Renal cortex interstitium (tissue), 15 donors: ENCODE results near the gene ITGAV. TPM values are rescaled to one million over a fixed set of nuclear protein-coding genes. Genes with fewer than 3 reads are reported as not detected.

Experiments used
- DNase-seq, 11 donors: peaks; one replicate each; pipeline ENCODE4 v3.0.0-alpha.2; 2013; ENCODE audit warnings: low read depth in 9 of 11, low spot score in 4 of 11; ENCODE audit errors: extremely low read depth in 1 of 11
- long read RNA-seq, 16 experiments: transcript quantifications; one replicate each; lab custom pipeline, GENCODE V29; 2026
- polyA plus RNA-seq, 3 donors: library from polyadenylated mRNA; unstranded; fragments of 120-200 nt; gene quantifications; one replicate each; pipeline ENCODE4 v1.2.1, GENCODE V29; 2013; ENCODE audit not compliant: insufficient read length in 3 of 3

Gene ITGAV
- 10 to 100 TPM; 63.7 to 75.5 (median 72.8) TPM for polyA plus RNA-seq
- long read RNA-seq, donor 1, full-length matches to known transcripts = 3 of 3 reads
- long read RNA-seq, donor 1, partial matches to known transcripts = 0 of 3 reads
- long read RNA-seq, donor 1, other reads (novel, unspliced or antisense) = 0 of 3 reads
- long read RNA-seq, donor 2, full-length matches to known transcripts = 2 of 2 reads
- long read RNA-seq, donor 2, partial matches to known transcripts = 0 of 2 reads
- long read RNA-seq, donor 2, other reads (novel, unspliced or antisense) = 0 of 2 reads
- long read RNA-seq, donor 3, full-length matches to known transcripts = 6 of 6 reads
- long read RNA-seq, donor 3, partial matches to known transcripts = 0 of 6 reads
- long read RNA-seq, donor 3, other reads (novel, unspliced or antisense) = 0 of 6 reads
- long read RNA-seq, donor 4, full-length matches to known transcripts = 4 of 4 reads
- long read RNA-seq, donor 4, partial matches to known transcripts = 0 of 4 reads
- long read RNA-seq, donor 4, other reads (novel, unspliced or antisense) = 0 of 4 reads
- long read RNA-seq, donor 5 = 0 reads
- long read RNA-seq, donor 6, full-length matches to known transcripts = 7 of 7 reads
- long read RNA-seq, donor 6, partial matches to known transcripts = 0 of 7 reads
- long read RNA-seq, donor 6, other reads (novel, unspliced or antisense) = 0 of 7 reads
- long read RNA-seq, donor 7, full-length matches to known transcripts = 5 of 32 reads
- long read RNA-seq, donor 7, partial matches to known transcripts = 27 of 32 reads
- long read RNA-seq, donor 7, other reads (novel, unspliced or antisense) = 0 of 32 reads
- long read RNA-seq, donor 8, full-length matches to known transcripts = 11 of 11 reads
- long read RNA-seq, donor 8, partial matches to known transcripts = 0 of 11 reads
- long read RNA-seq, donor 8, other reads (novel, unspliced or antisense) = 0 of 11 reads
- long read RNA-seq, donor 9, full-length matches to known transcripts = 3 of 3 reads
- long read RNA-seq, donor 9, partial matches to known transcripts = 0 of 3 reads
- long read RNA-seq, donor 9, other reads (novel, unspliced or antisense) = 0 of 3 reads
- long read RNA-seq, donor 10, full-length matches to known transcripts = 4 of 4 reads
- long read RNA-seq, donor 10, partial matches to known transcripts = 0 of 4 reads
- long read RNA-seq, donor 10, other reads (novel, unspliced or antisense) = 0 of 4 reads
- long read RNA-seq, donor 11, full-length matches to known transcripts = 1 of 1 reads
- long read RNA-seq, donor 11, partial matches to known transcripts = 0 of 1 reads
- long read RNA-seq, donor 11, other reads (novel, unspliced or antisense) = 0 of 1 reads
- long read RNA-seq, donor 12, full-length matches to known transcripts = 3 of 3 reads
- long read RNA-seq, donor 12, partial matches to known transcripts = 0 of 3 reads
- long read RNA-seq, donor 12, other reads (novel, unspliced or antisense) = 0 of 3 reads
- long read RNA-seq, donor 13, full-length matches to known transcripts = 7 of 7 reads
- long read RNA-seq, donor 13, partial matches to known transcripts = 0 of 7 reads
- long read RNA-seq, donor 13, other reads (novel, unspliced or antisense) = 0 of 7 reads
- long read RNA-seq, donor 14, full-length matches to known transcripts = 6 of 24 reads
- long read RNA-seq, donor 14, partial matches to known transcripts = 18 of 24 reads
- long read RNA-seq, donor 14, other reads (novel, unspliced or antisense) = 0 of 24 reads
- long read RNA-seq, donor 15, full-length matches to known transcripts = 1 of 1 reads
- long read RNA-seq, donor 15, partial matches to known transcripts = 0 of 1 reads
- long read RNA-seq, donor 15, other reads (novel, unspliced or antisense) = 0 of 1 reads
- long read RNA-seq, donor 16, full-length matches to known transcripts = 10 of 10 reads
- long read RNA-seq, donor 16, partial matches to known transcripts = 0 of 10 reads
- long read RNA-seq, donor 16, other reads (novel, unspliced or antisense) = 0 of 10 reads

DNA sequence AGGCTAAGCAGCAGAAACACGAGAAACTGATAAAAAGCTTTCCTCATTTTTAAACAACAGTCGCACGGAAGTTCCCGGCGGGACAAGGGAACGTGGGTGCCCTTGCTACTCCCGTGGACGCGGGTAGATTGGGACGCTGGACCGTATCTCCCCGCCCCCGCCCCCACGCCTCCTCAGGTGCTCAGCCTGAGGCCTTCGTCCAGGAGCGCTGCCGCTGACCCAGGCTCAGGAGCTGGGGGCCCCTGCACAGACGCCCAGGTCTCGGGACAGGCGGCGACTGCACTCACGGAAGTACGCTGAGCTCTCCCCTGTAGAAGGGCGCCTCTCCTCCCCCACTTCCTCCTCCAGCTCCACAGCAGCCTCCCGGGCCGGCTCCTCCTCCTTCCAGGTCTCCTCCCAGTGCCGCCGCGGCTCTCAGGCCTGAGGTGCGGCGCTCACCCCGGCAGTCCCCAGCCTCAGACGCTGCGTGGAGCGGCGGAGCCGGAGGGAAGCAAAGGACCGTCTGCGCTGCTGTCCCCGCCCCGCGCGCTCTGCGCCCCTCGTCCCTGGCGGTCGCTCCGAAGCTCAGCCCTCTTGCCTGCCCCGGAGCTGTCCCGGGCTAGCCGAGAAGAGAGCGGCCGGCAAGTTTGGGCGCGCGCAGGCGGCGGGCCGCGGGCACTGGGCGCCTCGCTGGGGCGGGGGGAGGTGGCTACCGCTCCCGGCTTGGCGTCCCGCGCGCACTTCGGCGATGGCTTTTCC, at the start of gene ITGAV:
Gene ITGAV, plus strand, starts transcription at position 445 of the 738 bp plus-strand sequence. Its CDS starts 283 bp downstream, at position 728.
- DNase-seq = peak; percentile 75 to 89 (median 82)

DNA sequence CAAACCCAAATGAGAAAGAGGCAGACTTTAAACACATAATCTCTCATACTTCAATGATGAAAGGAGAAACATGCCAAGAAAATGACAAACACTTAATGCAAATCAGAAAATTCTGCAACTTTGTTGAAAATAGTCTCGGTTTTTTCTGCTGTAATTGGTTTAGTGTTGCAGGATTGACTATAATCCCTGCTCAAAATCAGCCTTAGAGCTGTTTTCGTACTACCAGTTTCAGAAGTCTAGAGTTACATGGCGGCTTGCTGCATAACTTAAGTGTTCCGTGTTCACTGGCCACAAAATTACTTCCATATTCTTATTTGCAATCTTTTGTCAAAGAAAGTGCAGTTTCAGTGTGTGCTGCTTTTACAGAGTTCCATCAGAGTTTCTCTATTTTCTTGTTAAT, 48.9 kb upstream of the ITGAV start:
- DNase-seq = no peak

DNA sequence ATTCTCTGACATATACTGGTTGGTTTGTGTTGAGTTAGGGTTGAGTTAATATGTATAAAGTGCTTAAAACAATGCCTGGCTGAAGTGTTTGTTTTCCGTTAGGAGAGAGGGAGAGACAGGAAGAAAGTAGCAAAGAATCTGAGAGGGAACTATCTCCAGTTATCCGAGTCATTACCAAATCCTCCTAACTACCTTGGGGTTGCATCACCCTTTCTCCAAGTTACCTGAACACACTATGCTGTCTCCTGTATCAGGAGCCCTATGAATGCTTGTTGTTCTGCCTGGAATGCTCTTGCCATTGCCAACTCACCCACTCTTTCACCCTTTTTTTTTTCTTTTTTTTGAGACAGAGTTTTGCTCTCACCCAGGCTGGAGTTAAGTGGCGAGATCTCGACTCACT, 47.9 kb upstream of the ITGAV start:
- DNase-seq = no peak

- no peak for DNase-seq
Observed at GRCh38 chr2:186543561-186544131, 46.2 kb upstream of the ITGAV start.

DNA sequence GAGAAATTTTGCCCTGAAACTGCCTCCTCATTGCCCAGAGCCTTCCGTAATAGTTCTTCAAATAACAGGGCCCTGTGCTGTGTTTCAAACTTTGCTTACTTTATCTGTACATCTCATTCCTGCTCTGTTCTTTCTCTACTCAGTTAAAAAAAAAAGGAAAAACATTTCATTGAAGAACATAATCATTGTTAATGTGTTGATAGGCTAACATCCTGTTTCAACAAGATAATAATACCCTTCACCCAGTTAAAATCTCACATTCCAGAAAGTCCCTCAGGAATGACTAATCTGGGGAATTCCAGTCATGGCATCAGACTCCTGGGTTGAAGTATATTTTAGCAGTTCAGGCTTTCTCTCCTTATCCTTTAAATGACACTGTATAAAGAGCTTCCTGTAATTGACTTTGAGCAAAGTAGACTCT, 45.6 kb upstream of the ITGAV start:
- peak in 6 of 11 donors; percentile 3 to 29 (median 12) for DNase-seq

DNA sequence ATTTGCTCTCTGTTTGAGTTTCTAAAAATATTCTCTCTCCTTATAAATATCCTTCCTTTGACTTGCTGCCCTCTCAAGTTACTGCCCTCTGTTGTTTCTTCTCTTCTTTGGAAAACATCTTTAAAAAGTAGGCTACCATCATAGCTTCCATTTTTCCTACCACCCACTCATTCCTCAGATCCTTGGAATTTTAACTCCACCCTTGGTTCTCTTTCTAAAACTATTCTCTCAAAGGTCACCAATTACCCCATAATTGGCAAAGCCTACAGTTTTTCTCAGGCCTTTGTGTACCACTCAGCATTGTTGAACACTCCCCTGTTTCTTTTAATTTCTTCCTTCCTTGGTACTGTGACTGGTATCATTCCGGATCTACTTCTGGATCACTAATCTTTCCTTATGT, 43.0 kb upstream of the ITGAV start:
- no peak for DNase-seq

DNA sequence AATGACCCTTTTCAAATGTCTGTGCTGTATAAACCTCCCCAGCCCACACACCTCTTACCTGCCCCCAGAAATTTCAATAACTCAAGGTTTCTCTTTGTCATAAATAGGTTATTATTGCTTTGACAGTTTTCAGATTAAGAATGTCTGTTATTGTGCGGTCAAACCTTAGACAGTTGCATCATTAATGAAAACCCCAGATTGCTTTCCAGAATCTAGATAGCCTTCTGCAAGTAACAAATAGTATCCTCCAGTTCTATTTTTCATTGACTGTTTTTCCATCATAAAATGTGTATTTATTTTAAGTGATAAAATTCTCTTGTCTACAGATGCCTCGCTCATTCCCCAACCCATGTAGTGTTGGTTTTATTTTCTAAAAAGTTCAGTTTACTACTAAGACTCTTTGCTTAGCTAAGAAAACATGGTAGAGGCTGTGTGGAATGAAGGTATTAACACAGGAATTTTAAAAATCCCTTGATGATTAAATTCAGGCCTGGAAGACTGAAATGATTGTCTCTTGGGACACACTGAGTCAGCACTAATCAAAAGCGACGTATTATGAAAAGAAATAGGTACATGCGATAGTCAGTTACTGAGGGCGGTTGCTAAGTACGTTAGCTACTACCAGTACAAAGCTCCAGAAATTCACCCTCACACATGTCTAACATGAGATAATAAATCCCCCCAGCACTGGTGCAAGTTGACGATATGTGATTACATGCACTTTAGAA, 38.4 kb upstream of the ITGAV start:
- no peak for DNase-seq

- no peak for DNase-seq
Observed at GRCh38 chr2:186554429-186554828, 35.4 kb upstream of the ITGAV start.

- no peak for DNase-seq
Observed at GRCh38 chr2:186554850-186555671, 34.8 kb upstream of the ITGAV start.

DNA sequence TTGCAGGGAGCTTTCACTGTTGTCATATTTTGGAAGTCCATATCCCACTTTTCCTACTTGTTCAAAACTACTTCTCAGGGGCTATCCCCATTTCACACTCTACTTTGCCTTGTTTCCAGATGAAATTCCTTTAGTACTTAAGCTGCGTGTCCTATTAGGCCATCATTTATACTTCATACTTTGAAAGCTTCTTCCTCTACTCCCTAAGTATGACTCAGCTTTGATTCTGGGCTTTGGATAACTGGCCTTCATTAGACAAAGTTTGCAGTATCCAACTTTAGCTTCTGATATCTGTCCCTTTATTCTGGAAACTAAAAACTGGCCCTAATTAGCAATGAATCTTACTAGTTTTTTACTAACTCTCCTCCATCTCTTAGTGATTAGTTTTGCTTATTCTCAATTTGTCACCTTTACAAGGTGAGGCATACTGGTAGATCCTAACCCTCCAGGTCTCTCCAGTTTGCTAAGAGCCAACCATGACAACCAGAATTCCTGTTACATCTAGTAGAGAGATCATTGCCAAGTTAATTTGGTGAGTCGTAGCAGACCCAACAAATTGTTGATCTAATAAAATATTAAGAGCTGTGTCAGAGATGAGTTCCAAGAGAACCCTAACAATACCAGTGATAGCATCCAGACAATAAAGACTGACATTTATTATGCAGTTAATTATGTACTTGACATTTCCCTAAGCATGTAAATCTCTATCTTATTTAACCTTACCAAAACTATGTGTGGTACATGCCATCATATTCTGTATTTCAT, 31.2 kb upstream of the ITGAV start:
- DNase-seq = no peak

- DNase-seq = no peak
Observed at GRCh38 chr2:186559370-186559769, 30.5 kb upstream of the ITGAV start.

DNA sequence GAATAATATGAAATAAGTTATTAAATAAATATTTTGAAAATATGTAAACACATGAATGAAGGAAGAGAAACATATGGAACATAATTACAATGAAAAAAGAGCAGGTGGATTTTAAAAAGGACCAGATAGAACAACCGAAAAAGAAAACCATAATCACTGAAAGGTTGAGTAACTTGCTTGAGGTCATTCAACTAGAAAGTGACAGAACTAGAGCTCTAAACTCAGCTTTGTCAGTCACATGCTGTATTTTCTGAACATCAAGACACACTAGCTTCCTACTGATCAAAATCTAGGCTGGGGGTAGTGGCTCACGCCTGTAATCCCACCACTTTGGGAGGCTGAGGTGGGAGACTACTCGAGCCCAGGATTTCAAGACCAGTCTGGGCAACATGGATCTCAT, 30.0 kb upstream of the ITGAV start:
- DNase-seq = no peak

GRCh38 chr2:186560254-186560653, 29.6 kb upstream of the ITGAV start:
- no peak for DNase-seq

- DNase-seq = no peak
Observed at GRCh38 chr2:186561467-186562208, 28.2 kb upstream of the ITGAV start.
